SK-N-SH treated with all-trans-retinoic acid at 6 μM for 48 hours (cell line): ENCODE results near the gene KLF2.
A peak's percentile ranks its signal among the peaks of the same experiment; 100 is the strongest.

Experiments used
- ATAC-seq: fragments of 200-7000 bp; cut with Tn5 transposase; 3 replicates; pipeline ENCODE4 v1.9.1; 2020; ENCODE audit warnings: mild to moderate bottlenecking, moderate library complexity
- ARNTL ChIP-seq: fragments of 450-650 bp; formaldehyde crosslinking; IDR thresholded peaks from 2 replicates; pipeline ENCODE4 v1.5.0; 2020; ENCODE audit warnings: low read depth, mild to moderate bottlenecking, moderate library complexity, borderline replicate concordance
- BACH2 ChIP-seq: fragments of 250-450 bp; sonication (Bioruptor Pico); IDR thresholded peaks from 2 replicates; pipeline ENCODE4 v1.9.0; 2021; ENCODE audit warnings: mild to moderate bottlenecking, borderline replicate concordance
- CREB5 ChIP-seq: fragments of 250-450 bp; sonication (Bioruptor Pico); IDR thresholded peaks from 2 replicates; pipeline ENCODE4 v1.5.1; 2020; ENCODE audit warnings: low read depth, mild to moderate bottlenecking, moderate library complexity
- CSDC2 ChIP-seq: fragments of 250-450 bp; sonication (Bioruptor Pico); IDR thresholded peaks from 2 replicates; pipeline ENCODE4 v1.5.0; 2020; ENCODE audit warnings: mild to moderate bottlenecking, moderate library complexity
- CSRNP3 ChIP-seq: fragments of 250-450 bp; sonication (Bioruptor Pico); IDR thresholded peaks from 2 replicates; pipeline ENCODE4 v1.5.1; 2021; ENCODE audit warnings: mild to moderate bottlenecking, moderate library complexity
- ESRRG ChIP-seq: fragments of 250-450 bp; sonication (Bioruptor Pico); IDR thresholded peaks from 2 replicates; pipeline ENCODE4 v1.6.1; 2021; ENCODE audit warnings: mild to moderate bottlenecking
- GLIS3 ChIP-seq: fragments of 250-450 bp; sonication (Bioruptor Pico); IDR thresholded peaks from 2 replicates; pipeline ENCODE4 v1.5.0; 2020; ENCODE audit warnings: mild to moderate bottlenecking, moderate library complexity
- ISL1 ChIP-seq: fragments of 250-450 bp; sonication (Bioruptor Pico); IDR thresholded peaks from 2 replicates; pipeline ENCODE4 v2.1.2; 2022; ENCODE audit warnings: mild to moderate bottlenecking, moderate library complexity
- OSR1 ChIP-seq: fragments of 250-450 bp; sonication (Bioruptor Pico); IDR thresholded peaks from 2 replicates; pipeline ENCODE4 v1.8.0; 2022; ENCODE audit warnings: moderate library complexity, mild to moderate bottlenecking, inconsistent platforms
- PATZ1 ChIP-seq: fragments of 250-450 bp; sonication (Bioruptor Pico); IDR thresholded peaks from 2 replicates; pipeline ENCODE4 v1.8.0; 2020; ENCODE audit warnings: mild to moderate bottlenecking, moderate library complexity, borderline replicate concordance
- POU6F1 ChIP-seq: fragments of 250-450 bp; sonication (Bioruptor Pico); IDR thresholded peaks from 2 replicates; pipeline ENCODE4 v1.8.0; 2021; ENCODE audit warnings: low read depth, mild to moderate bottlenecking, moderate library complexity, borderline replicate concordance
- PPARA ChIP-seq: fragments of 250-450 bp; sonication (Bioruptor Pico); IDR thresholded peaks from 2 replicates; pipeline ENCODE4 v1.5.0; 2020; ENCODE audit warnings: mild to moderate bottlenecking, borderline replicate concordance
- RARB ChIP-seq: fragments of 250-450 bp; sonication (Bioruptor Pico); IDR thresholded peaks from 2 replicates; pipeline ENCODE4 v1.8.0; 2021; ENCODE audit warnings: mild to moderate bottlenecking, moderate library complexity
- SNAI2 ChIP-seq: fragments of 250-450 bp; sonication (Bioruptor Pico); IDR thresholded peaks from 2 replicates; pipeline ENCODE4 v1.5.0; 2020; ENCODE audit warnings: mild to moderate bottlenecking, moderate library complexity
- TOX ChIP-seq: fragments of 250-450 bp; sonication (Bioruptor Pico); IDR thresholded peaks from 2 replicates; pipeline ENCODE4 v1.8.0; 2021; ENCODE audit warnings: mild to moderate bottlenecking, moderate library complexity, borderline replicate concordance
- TSHZ2 ChIP-seq: fragments of 250-450 bp; sonication (Bioruptor Pico); IDR thresholded peaks from 2 replicates; pipeline ENCODE4 v1.5.0; 2020; ENCODE audit warnings: mild to moderate bottlenecking, moderate library complexity
- ZNF70 ChIP-seq: fragments of 450-650 bp; formaldehyde crosslinking; IDR thresholded peaks from 2 replicates; pipeline ENCODE4 v1.5.0; 2020; ENCODE audit warnings: mild to moderate bottlenecking, moderate library complexity
- ZNF8 ChIP-seq: fragments of 450-650 bp; formaldehyde crosslinking; IDR thresholded peaks from 2 replicates; pipeline ENCODE4 v1.5.0; 2020; ENCODE audit warnings: mild to moderate bottlenecking, moderate library complexity

The KLF2 gene

GRCh38 chr19:16309643-16310042, 15.0 kb upstream of the KLF2 start:
- ATAC-seq: no peak
- TF ChIP-seq ESRRG: no peak
- no peak for TF ChIP-seq ZNF8 (CRISPR knock-in tag)
- no peak for TF ChIP-seq BACH2 (CRISPR knock-in tag)
- no peak for TF ChIP-seq CSRNP3

GRCh38 chr19:16315825-16316505, 8.7 kb upstream of the KLF2 start:
- TF ChIP-seq ARNTL (no peak), ESRRG (no peak), TOX (CRISPR knock-in tag) (no peak), TSHZ2 (CRISPR knock-in tag) (no peak), ZNF8 (CRISPR knock-in tag) (no peak)
- peak; percentile 79 for ATAC-seq

- no peak for TF ChIP-seq CSDC2
- no peak for TF ChIP-seq ESRRG
- no peak for TF ChIP-seq GLIS3 (CRISPR knock-in tag)
- no peak for TF ChIP-seq OSR1 (CRISPR knock-in tag)
- TF ChIP-seq POU6F1 (CRISPR knock-in tag): no peak
- TF ChIP-seq CSRNP3: no peak
- TF ChIP-seq PATZ1 (CRISPR knock-in tag): no peak
- TF ChIP-seq SNAI2: no peak
- no peak for TF ChIP-seq ZNF70 (CRISPR knock-in tag)
- no peak for TF ChIP-seq PPARA (CRISPR knock-in tag)
- ATAC-seq: peak; percentile 7; the same call in 2 of the 3 replicates
Measured at GRCh38 chr19:16316506-16316882, 8.1 kb upstream of the KLF2 start.

GRCh38 chr19:16319481-16319880, 5.1 kb upstream of the KLF2 start:
- no peak for TF ChIP-seq RARB (CRISPR knock-in tag)
- TF ChIP-seq SNAI2: no peak
- TF ChIP-seq PATZ1 (CRISPR knock-in tag): no peak
- TF ChIP-seq ISL1 (CRISPR knock-in tag): no peak
- TF ChIP-seq GLIS3 (CRISPR knock-in tag): no peak
- TF ChIP-seq CREB5: no peak
- no peak for TF ChIP-seq BACH2 (CRISPR knock-in tag)
- TF ChIP-seq TOX (CRISPR knock-in tag): no peak
- no peak for ATAC-seq
